CD1c-positive myeloid dendritic cell (primary cell): ENCODE results near the gene TFAP2C.
"Not testable (repeated sequence)": the region's sequence is repeated elsewhere in the genome, so short reads cannot be mapped to it uniquely, and the experiment has no call there.

Experiments
- DNase-seq: peaks from one replicate; pipeline ENCODE4 v3.0.0-alpha.2; 2016; ENCODE audit errors: extremely low spot score

Gene TFAP2C

DNA sequence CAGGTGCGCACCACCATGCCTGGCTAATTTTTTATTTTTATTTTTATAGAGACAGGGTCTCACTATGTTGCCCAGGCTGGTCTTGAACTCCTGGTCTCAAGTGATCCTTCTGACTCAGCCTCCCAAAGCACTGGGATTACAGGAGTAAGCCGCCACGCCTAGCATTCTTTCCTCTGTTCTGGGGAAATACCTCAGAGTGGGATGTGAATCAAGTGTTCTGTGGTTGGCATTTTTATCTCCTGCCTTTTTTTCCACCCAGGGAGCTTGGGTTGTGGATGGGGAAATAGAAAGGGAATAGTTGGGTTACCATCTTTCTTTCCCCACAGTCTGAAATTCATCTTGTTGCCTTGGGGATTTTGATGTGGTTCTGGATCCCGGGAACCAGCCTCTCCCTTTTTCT lies 24.1 kb downstream of the TFAP2C start:
- no peak for DNase-seq

- DNase-seq = no peak
Observed at GRCh38 chr20:56656632-56657031, 27.5 kb downstream of the TFAP2C start.

GRCh38 chr20:56657879-56658278 lies 28.8 kb downstream of the TFAP2C start:
- no peak for DNase-seq

DNA sequence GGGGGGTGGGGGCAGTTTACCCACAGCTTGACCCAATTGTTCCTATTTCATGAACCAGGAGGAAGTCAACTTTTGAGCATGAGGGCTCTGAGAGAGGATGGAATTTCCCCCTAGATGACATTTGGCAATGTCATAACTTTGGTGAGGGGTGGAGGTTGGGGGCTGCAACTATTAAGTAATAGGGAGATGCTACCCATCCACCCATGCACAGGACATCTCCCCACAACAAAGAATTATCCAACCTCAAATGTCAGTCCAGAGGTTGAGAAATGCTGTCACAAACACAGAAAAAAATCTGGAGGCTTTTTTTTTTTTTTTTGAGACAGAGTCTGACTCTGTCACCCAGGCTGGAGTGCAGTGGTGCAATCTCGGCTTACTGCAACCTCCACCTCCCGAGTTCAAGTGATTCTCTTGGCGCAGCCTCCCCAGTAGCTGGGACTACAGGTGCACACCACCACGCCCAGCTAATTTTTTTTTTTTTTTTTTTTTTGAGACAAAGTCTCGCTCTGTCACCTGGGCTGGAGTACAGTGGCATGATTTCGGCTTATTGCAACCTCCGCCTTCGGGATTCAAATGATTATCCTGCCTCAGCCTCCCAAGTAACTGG lies 29.3 kb downstream of the TFAP2C start:
- not testable (repeated sequence) for DNase-seq

GRCh38 chr20:56663660-56664059 lies 34.6 kb downstream of the TFAP2C start:
- no peak for DNase-seq

- no peak for DNase-seq
Observed at GRCh38 chr20:56664796-56665195, 35.7 kb downstream of the TFAP2C start.

DNA sequence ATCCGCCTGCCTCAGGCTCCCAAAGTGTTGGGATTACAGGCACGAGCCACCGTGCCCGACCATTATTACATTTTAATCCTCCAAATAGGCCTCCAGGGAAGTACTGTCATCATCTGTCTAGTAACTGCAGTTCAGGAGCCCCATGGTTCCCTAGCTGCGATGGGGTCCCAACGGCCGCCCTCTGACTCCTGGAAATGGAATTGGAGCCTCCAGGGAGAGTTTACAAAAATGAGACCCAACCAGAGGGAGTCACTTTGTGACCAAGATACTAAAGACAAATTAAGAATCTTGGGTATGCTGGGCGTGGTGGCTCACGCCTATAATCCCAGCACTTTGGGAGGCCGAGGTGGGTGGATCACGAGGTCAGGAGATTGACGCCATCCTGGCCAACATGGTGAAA lies 36.7 kb downstream of the TFAP2C start:
- DNase-seq = no peak

GRCh38 chr20:56673450-56673849 lies 44.3 kb downstream of the TFAP2C start:
- no peak for DNase-seq

DNA sequence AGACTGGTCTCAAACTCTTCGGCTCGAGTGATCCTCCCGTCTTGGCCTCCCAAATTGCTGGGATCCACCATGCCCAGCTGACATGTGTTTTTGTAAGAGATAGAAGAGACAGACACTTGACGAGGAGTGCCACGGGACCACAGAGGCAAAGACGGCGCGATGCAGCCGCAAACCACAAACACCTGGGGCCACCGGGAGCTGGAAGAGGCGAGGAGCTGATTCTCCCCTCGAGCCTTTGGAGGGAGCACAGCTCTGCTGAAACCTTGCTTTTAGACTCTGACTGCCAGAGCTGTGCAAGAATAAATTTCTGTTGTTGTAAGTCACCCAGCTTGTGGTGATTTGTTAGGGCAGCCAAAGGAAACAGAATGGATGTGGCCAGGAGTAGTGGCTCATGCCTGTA lies 46.9 kb downstream of the TFAP2C start:
- no peak for DNase-seq

- DNase-seq = no peak
Observed at GRCh38 chr20:56676679-56677078, 47.6 kb downstream of the TFAP2C start.

GRCh38 chr20:56683077-56683865 lies 54.2 kb downstream of the TFAP2C start:
- DNase-seq = no peak

GRCh38 chr20:56685879-56686278 lies 56.8 kb downstream of the TFAP2C start:
- DNase-seq = no peak

- no peak for DNase-seq
Observed at GRCh38 chr20:56687061-56687460, 58.0 kb downstream of the TFAP2C start.

GRCh38 chr20:56688106-56688505 lies 59.0 kb downstream of the TFAP2C start:
- DNase-seq = no peak
